Measurements from ENCODE around the gene RANBP1. TPM values are rescaled to one million over a fixed set of nuclear protein-coding genes. Genes with fewer than 3 reads are reported as not detected.

RANBP1 gene
- total and polyA plus RNA-seq, 2 of the 8 experiments (the other 6 are each of a cell fraction or from before 2014, with no cell fraction given) = 343 to 484 TPM

DNA sequence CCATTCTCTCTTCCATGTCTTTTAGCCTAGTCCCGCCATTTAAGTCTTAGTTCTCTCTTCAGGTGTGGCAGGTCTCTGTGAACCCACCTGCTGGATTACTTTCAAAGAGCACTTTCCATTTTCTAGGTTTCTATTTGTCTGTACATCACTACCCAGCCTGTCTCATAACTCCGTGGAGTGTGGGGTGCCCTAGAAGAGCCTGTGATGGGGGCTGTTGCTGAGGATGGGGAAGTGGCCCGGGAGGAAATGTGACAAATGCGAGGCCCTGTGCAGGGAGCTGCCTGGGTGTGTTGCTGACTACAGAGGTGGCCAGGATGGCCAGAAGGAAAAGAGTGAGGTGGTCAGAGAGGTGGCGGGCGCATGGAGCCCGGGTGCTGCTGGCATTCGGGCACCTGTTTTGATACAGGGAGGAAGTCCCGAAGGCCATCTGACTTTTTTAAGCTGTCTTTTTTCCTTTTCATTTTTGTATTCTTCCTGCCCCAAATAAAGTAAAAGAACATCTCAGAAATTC, 25.1 kb upstream of the RANBP1 start (continued):
- TF ChIP-seq, protein P1, sequence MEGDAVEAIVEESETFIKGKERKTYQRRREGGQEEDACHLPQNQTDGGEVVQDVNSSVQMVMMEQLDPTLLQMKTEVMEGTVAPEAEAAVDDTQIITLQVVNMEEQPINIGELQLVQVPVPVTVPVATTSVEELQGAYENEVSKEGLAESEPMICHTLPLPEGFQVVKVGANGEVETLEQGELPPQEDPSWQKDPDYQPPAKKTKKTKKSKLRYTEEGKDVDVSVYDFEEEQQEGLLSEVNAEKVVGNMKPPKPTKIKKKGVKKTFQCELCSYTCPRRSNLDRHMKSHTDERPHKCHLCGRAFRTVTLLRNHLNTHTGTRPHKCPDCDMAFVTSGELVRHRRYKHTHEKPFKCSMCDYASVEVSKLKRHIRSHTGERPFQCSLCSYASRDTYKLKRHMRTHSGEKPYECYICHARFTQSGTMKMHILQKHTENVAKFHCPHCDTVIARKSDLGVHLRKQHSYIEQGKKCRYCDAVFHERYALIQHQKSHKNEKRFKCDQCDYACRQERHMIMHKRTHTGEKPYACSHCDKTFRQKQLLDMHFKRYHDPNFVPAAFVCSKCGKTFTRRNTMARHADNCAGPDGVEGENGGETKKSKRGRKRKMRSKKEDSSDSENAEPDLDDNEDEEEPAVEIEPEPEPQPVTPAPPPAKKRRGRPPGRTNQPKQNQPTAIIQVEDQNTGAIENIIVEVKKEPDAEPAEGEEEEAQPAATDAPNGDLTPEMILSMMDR (IDR thresholded peaks at IDR 0.05; ENCODE audit: control extremely low read depth in 1 of 3, insufficient read depth in 1 of 3, low read depth in 1 of 3, low read length in 3 of 3) = no peak

Measured in H1 (cell line).